ENCODE data around the gene PRPSAP1.
"Not testable (repeated sequence)": the region's sequence is repeated elsewhere in the genome, so short reads cannot be mapped to it uniquely, and the experiment has no call there.

PRPSAP1 gene

GRCh38 chr17:76270127-76270592, 83.6 kb downstream of the PRPSAP1 start:
- Histone ChIP-seq H3K27me3 (replicated peaks in 2 of 5; ENCODE audit: control insufficient read depth in 4 of 5, insufficient read depth in 5 of 5, low read length in 4 of 5) (no peaks in the 10 kb centered on the region), H3K4me3 (ENCODE audit: control insufficient read depth in 1 of 7, extremely low read depth in 1 of 7, insufficient read depth in 4 of 7, low read depth in 2 of 7, low read length in 6 of 7) (no peak overlapping the region), H3K4me1 (ENCODE audit: control extremely low read depth in 1 of 4, control insufficient read depth in 4 of 4, insufficient read depth in 4 of 4, low read length in 3 of 4) (peaks cover 7 to 82% (median 72%) of the 10 kb centered on the region in 4 experiments), H3K36me3 (ENCODE audit: control insufficient read depth in 4 of 4, insufficient read depth in 4 of 4, low read length in 3 of 4) (peaks cover 0 to 31% (median 10%) of the 10 kb centered on the region in 4 experiments), H3K9me3 (ENCODE audit: control extremely low read depth in 1 of 5, control insufficient read depth in 4 of 5, insufficient read depth in 2 of 5, low read depth in 1 of 5, low read length in 4 of 5) (no peaks in the 10 kb centered on the region), H3K27ac (ENCODE audit: insufficient read depth in 1 of 2, low read depth in 1 of 2, low read length in 2 of 2, poor library complexity in 1 of 2, severe bottlenecking in 2 of 2) (peak overlapping the region in 1 of 2 experiments; percentile 94)
- WGBS (ENCODE audit: insufficient coverage) = 85% methylated on average over 4 of the region's 26 CpGs
- no peak for DNase-seq
- CTCF ChIA-PET = interaction anchor here (1.6 to 7.4 kb wide), 3 partner anchors 9 to 23 kb away, joined by 3 to 35 read pairs (median 27); no protein-coding TSS in a partner anchor
- POLR2A ChIA-PET = interaction anchor here (1.4 kb wide), 1 partner anchor 20 kb away, joined by 3 read pairs; no protein-coding TSS in a partner anchor

- Histone ChIP-seq H3K36me3 (ENCODE audit: control insufficient read depth in 4 of 4, insufficient read depth in 4 of 4, low read length in 3 of 4) (peaks cover 0 to 31% (median 8%) of the 10 kb centered on the region in 4 experiments), H3K4me3 (ENCODE audit: control insufficient read depth in 1 of 7, extremely low read depth in 1 of 7, insufficient read depth in 4 of 7, low read depth in 2 of 7, low read length in 6 of 7) (peak overlapping the region in 1 of 7 experiments; percentile 45), H3K4me1 (ENCODE audit: control extremely low read depth in 1 of 4, control insufficient read depth in 4 of 4, insufficient read depth in 4 of 4, low read length in 3 of 4) (peaks cover 10 to 81% (median 74%) of the 10 kb centered on the region in 4 experiments), H3K27me3 (replicated peaks in 2 of 5; ENCODE audit: control insufficient read depth in 4 of 5, insufficient read depth in 5 of 5, low read length in 4 of 5) (no peaks in the 10 kb centered on the region), H3K27ac (ENCODE audit: insufficient read depth in 1 of 2, low read depth in 1 of 2, low read length in 2 of 2, poor library complexity in 1 of 2, severe bottlenecking in 2 of 2) (peak overlapping the region in 1 of 2 experiments; percentile 94), H3K9me3 (ENCODE audit: control extremely low read depth in 1 of 5, control insufficient read depth in 4 of 5, insufficient read depth in 2 of 5, low read depth in 1 of 5, low read length in 4 of 5) (no peaks in the 10 kb centered on the region)
- POLR2A ChIA-PET = interaction anchor here (1.4 kb wide), 1 partner anchor 20 kb away, joined by 3 read pairs; no protein-coding TSS in a partner anchor
- CTCF ChIA-PET = interaction anchor here (0.8 to 7.4 kb wide), 4 partner anchors 10 to 125 kb away, joined by 3 to 35 read pairs (median 16); no protein-coding TSS in a partner anchor
- WGBS (ENCODE audit: insufficient coverage) = 71% methylated on average over 11 of the region's 12 CpGs
- no peak for DNase-seq
Observed at GRCh38 chr17:76268991-76269981, 84.4 kb downstream of the PRPSAP1 start.

- Histone ChIP-seq H3K27me3 (replicated peaks in 2 of 5; ENCODE audit: control insufficient read depth in 4 of 5, insufficient read depth in 5 of 5, low read length in 4 of 5) (no peaks in the 10 kb centered on the region), H3K4me1 (ENCODE audit: control extremely low read depth in 1 of 4, control insufficient read depth in 4 of 4, insufficient read depth in 4 of 4, low read length in 3 of 4) (peaks cover 18 to 82% (median 74%) of the 10 kb centered on the region in 4 experiments), H3K27ac (ENCODE audit: insufficient read depth in 1 of 2, low read depth in 1 of 2, low read length in 2 of 2, poor library complexity in 1 of 2, severe bottlenecking in 2 of 2) (peak overlapping the region; percentile 40 to 94), H3K4me3 (ENCODE audit: control insufficient read depth in 1 of 7, extremely low read depth in 1 of 7, insufficient read depth in 4 of 7, low read depth in 2 of 7, low read length in 6 of 7) (peak overlapping the region in 6 of 7 experiments; percentile 4 to 96 (median 38)), H3K36me3 (ENCODE audit: control insufficient read depth in 4 of 4, insufficient read depth in 4 of 4, low read length in 3 of 4) (peaks cover 0 to 31% (median 8%) of the 10 kb centered on the region in 4 experiments), H3K9me3 (ENCODE audit: control extremely low read depth in 1 of 5, control insufficient read depth in 4 of 5, insufficient read depth in 2 of 5, low read depth in 1 of 5, low read length in 4 of 5) (no peaks in the 10 kb centered on the region)
- 54% methylated on average over 2 of the region's 9 CpGs for WGBS (ENCODE audit: insufficient coverage)
- peak; percentile 63 to 88 (median 87) for DNase-seq
- CTCF ChIA-PET = interaction anchor here (0.8 to 7.4 kb wide), 3 partner anchors 11 to 123 kb away, joined by 4 to 35 read pairs (median 27); no protein-coding TSS in a partner anchor
- POLR2A ChIA-PET = no interaction called here
Observed at GRCh38 chr17:76268015-76268749, 85.5 kb downstream of the PRPSAP1 start.

GRCh38 chr17:76267581-76268001, 86.1 kb downstream of the PRPSAP1 start:
- 90% methylated on average over 11 of the region's 13 CpGs for WGBS (ENCODE audit: insufficient coverage)
- H3K27me3 ChIP-seq (replicated peaks in 2 of 5; ENCODE audit: control insufficient read depth in 4 of 5, insufficient read depth in 5 of 5, low read length in 4 of 5); POLR2A ChIA-PET; DNase-seq; H3K9me3 ChIP-seq (ENCODE audit: control extremely low read depth in 1 of 5, control insufficient read depth in 4 of 5, insufficient read depth in 2 of 5, low read depth in 1 of 5, low read length in 4 of 5): not testable (repeated sequence)
- peaks cover 23 to 82% (median 74%) of the 10 kb centered on the region in 4 experiments for H3K4me1 ChIP-seq (ENCODE audit: control extremely low read depth in 1 of 4, control insufficient read depth in 4 of 4, insufficient read depth in 4 of 4, low read length in 3 of 4)
- peak overlapping the region; percentile 40 to 94 for H3K27ac ChIP-seq (ENCODE audit: insufficient read depth in 1 of 2, low read depth in 1 of 2, low read length in 2 of 2, poor library complexity in 1 of 2, severe bottlenecking in 2 of 2)
- CTCF ChIA-PET = interaction anchor here (4.5 to 7.4 kb wide), 2 partner anchors 12 to 20 kb away, joined by 27 to 35 read pairs; no protein-coding TSS in a partner anchor
- H3K36me3 ChIP-seq (ENCODE audit: control insufficient read depth in 4 of 4, insufficient read depth in 4 of 4, low read length in 3 of 4) = peaks cover 0 to 31% (median 8%) of the 10 kb centered on the region in 4 experiments
- H3K4me3 ChIP-seq (ENCODE audit: control insufficient read depth in 1 of 7, extremely low read depth in 1 of 7, insufficient read depth in 4 of 7, low read depth in 2 of 7, low read length in 6 of 7) = peak overlapping the region in 5 of 7 experiments; percentile 4 to 96 (median 82)

- ChIA-PET POLR2A (interaction anchor here (0.8 kb wide), 1 partner anchor 13 kb away, joined by 3 read pairs; no protein-coding TSS in a partner anchor), CTCF (interaction anchor here (0.7 to 4.5 kb wide), 5 partner anchors 12 to 143 kb away, joined by 3 to 27 read pairs (median 5); no protein-coding TSS in a partner anchor)
- no peak for DNase-seq
- peaks cover 26 to 82% (median 74%) of the 10 kb centered on the region in 4 experiments for H3K4me1 ChIP-seq (ENCODE audit: control extremely low read depth in 1 of 4, control insufficient read depth in 4 of 4, insufficient read depth in 4 of 4, low read length in 3 of 4)
- 92% methylated on average over 4 of the region's 4 CpGs for WGBS (ENCODE audit: insufficient coverage)
- H3K36me3 ChIP-seq (ENCODE audit: control insufficient read depth in 4 of 4, insufficient read depth in 4 of 4, low read length in 3 of 4) = peaks cover 0 to 31% (median 8%) of the 10 kb centered on the region in 4 experiments
- peak overlapping the region; percentile 89 to 94 for H3K27ac ChIP-seq (ENCODE audit: insufficient read depth in 1 of 2, low read depth in 1 of 2, low read length in 2 of 2, poor library complexity in 1 of 2, severe bottlenecking in 2 of 2)
- H3K9me3 ChIP-seq (ENCODE audit: control extremely low read depth in 1 of 5, control insufficient read depth in 4 of 5, insufficient read depth in 2 of 5, low read depth in 1 of 5, low read length in 4 of 5) = no peaks in the 10 kb centered on the region
- H3K4me3 ChIP-seq (ENCODE audit: control insufficient read depth in 1 of 7, extremely low read depth in 1 of 7, insufficient read depth in 4 of 7, low read depth in 2 of 7, low read length in 6 of 7) = peak overlapping the region in 6 of 7 experiments; percentile 71 to 97 (median 86)
- no peaks in the 10 kb centered on the region for H3K27me3 ChIP-seq (replicated peaks in 2 of 5; ENCODE audit: control insufficient read depth in 4 of 5, insufficient read depth in 5 of 5, low read length in 4 of 5)
Observed at GRCh38 chr17:76267051-76267576, 86.6 kb downstream of the PRPSAP1 start.
